WI38 (cell line): ENCODE measurements around the gene TPP1.
A peak's percentile ranks its signal among the peaks of the same experiment; 100 is the strongest.

Experiments used
- H3K4me3 ChIP-seq: 2 replicates; pipeline ENCODE4 v1.5.1; 2011; ENCODE audit warnings: low read depth, mild to moderate bottlenecking, control low read depth, low read length
- CTCF ChIP-seq: IDR thresholded peaks from 2 replicates; pipeline ENCODE4 v1.5.1; 2012; ENCODE audit warnings: low read depth, mild to moderate bottlenecking, control low read depth, low read length

The TPP1 gene

GRCh38 chr11:6619004-6619745 is at the start of gene TPP1:
TPP1 (minus strand) TSS chr11:6619422; CDS start chr11:6619400, 22 bp downstream.
- H3K4me3 ChIP-seq = peak within 1 kb of the TSS; percentile 96
- TF ChIP-seq CTCF = no peak

GRCh38 chr11:6667733-6668374 is 48.6 kb upstream of the TPP1 start:
- peak; percentile 27; the same call in 1 of the 2 replicates for TF ChIP-seq CTCF
- no peak overlapping the region for H3K4me3 ChIP-seq

- no peak overlapping the region for H3K4me3 ChIP-seq
- TF ChIP-seq CTCF = no peak
Measured at GRCh38 chr11:6666302-6667183, 47.3 kb upstream of the TPP1 start.

- TF ChIP-seq CTCF = no peak
- H3K4me3 ChIP-seq = no peak overlapping the region
Measured at GRCh38 chr11:6664551-6664950, 45.3 kb upstream of the TPP1 start.

- no peak for TF ChIP-seq CTCF
- no peak overlapping the region for H3K4me3 ChIP-seq
Measured at GRCh38 chr11:6663794-6664469, 44.7 kb upstream of the TPP1 start.

- no peak for TF ChIP-seq CTCF
- H3K4me3 ChIP-seq = no peak overlapping the region
Measured at GRCh38 chr11:6660712-6661111, 41.5 kb upstream of the TPP1 start.
